Duodenal mucosa (tissue), 2 donors: ENCODE measurements around the gene RAB7A.
A peak's percentile ranks its signal among the peaks of the same experiment; 100 is the strongest.

Experiments used
- H3K27ac ChIP-seq: one replicate; pipeline ENCODE4 v1.7.0; 2013; ENCODE audit warnings: low read depth, low read length
- H3K27me3 ChIP-seq, 2 donors: one replicate each; pipeline ENCODE4 v1.7.0; 2013; ENCODE audit warnings: low read length in 2 of 2, control low read depth in 1 of 2; ENCODE audit not compliant: insufficient read depth in 2 of 2, control insufficient read depth in 1 of 2
- H3K36me3 ChIP-seq, 2 donors: one replicate each; pipeline ENCODE4 v1.7.0; 2013; ENCODE audit warnings: low read length in 2 of 2, control low read depth in 1 of 2; ENCODE audit not compliant: insufficient read depth in 2 of 2, control insufficient read depth in 1 of 2
- H3K4me1 ChIP-seq, 2 donors: one replicate each; pipeline ENCODE4 v1.7.0; 2013; ENCODE audit warnings: low read length in 2 of 2, control low read depth in 1 of 2; ENCODE audit not compliant: insufficient read depth in 2 of 2, control insufficient read depth in 1 of 2
- H3K4me3 ChIP-seq, 2 donors: one replicate each; pipeline ENCODE4 v1.7.0; 2013; ENCODE audit warnings: low read length in 2 of 2, low read depth in 1 of 2
- H3K9ac ChIP-seq, 2 donors: one replicate each; pipeline ENCODE4 v1.7.0; 2013; ENCODE audit warnings: low read length in 2 of 2, low read depth in 1 of 2
- H3K9me3 ChIP-seq, 2 donors: one replicate each; pipeline ENCODE4 v1.7.0; 2013; ENCODE audit warnings: low read length in 2 of 2, control low read depth in 1 of 2; ENCODE audit not compliant: control insufficient read depth in 1 of 2

RAB7A gene

DNA sequence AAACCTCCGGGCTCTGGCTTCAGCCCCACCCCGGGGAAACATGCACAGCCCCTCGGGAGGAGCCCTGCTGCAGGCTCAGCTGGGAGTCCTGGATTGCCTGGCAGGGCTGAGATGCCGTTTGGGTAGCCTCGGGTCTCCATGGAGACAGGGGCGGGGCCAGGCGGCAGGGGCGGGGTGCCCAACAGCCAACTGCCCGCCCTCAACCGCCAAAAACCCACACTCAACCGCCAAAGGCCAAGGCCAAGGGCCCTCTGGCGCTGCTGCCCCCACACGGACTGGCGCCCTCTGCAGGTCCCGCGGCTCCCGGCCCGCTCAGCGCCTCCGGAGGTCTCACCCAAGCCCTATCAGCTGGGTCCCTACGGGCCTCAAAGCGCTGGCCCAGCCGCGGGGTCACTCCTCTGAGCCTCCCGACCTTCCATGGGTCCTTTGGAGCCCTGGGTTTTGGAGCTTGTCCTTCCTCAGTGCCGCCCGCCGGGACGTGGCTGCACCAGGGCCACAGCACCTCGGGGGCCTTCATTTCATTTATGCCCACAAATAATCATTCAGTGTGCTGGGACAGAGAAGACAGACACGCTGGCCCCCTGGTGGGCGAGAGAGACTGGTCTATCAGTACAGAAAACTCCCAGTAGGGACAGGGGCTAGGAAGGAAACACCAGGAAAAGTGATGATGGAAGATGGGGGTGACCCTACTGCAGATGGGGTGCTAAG is 119.9 kb downstream of the RAB7A start:
- Histone ChIP-seq H3K9ac (peak overlapping the region; percentile 23 to 25), H3K4me3 (peak overlapping the region; percentile 54 to 63), H3K4me1 (peaks cover 6 to 13% of the 10 kb centered on the region in 2 donors), H3K9me3 (no peaks in the 10 kb centered on the region), H3K27ac (no peak overlapping the region), H3K36me3 (no peaks in the 10 kb centered on the region), H3K27me3 (no peaks in the 10 kb centered on the region)

DNA sequence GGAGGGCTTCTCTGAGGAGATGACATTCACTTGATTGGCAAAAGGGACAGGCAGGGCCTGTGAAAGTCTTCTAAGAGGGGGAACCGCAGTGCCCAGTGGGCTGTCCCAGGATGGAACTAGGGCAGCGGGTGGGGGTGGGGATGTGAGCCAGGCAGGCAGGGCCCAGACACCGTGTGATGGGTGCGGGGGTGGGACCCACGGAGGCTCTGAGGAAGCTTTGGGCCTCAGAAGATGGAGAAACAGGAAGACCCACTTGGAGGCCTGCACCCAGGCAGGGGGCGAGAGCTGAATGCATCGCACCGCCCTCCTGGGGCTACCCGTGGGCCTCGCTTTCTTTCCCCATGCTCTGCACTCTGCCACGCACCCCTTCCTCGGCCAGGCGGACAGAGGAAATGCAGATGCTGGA is 120.5 kb downstream of the RAB7A start:
- Histone ChIP-seq H3K4me3 (peak overlapping the region in 1 of 2 donors; percentile 54), H3K27me3 (no peaks in the 10 kb centered on the region), H3K4me1 (peaks cover 6 to 13% of the 10 kb centered on the region in 2 donors), H3K36me3 (no peaks in the 10 kb centered on the region), H3K9me3 (no peaks in the 10 kb centered on the region), H3K27ac (no peak overlapping the region), H3K9ac (no peak overlapping the region)

GRCh38 chr3:128847666-128848370 is 121.8 kb downstream of the RAB7A start:
- Histone ChIP-seq H3K4me3 (no peak overlapping the region), H3K9me3 (no peaks in the 10 kb centered on the region), H3K4me1 (peaks cover 6 to 13% of the 10 kb centered on the region in 2 donors), H3K27me3 (no peaks in the 10 kb centered on the region), H3K27ac (no peak overlapping the region), H3K9ac (no peak overlapping the region), H3K36me3 (no peaks in the 10 kb centered on the region)

DNA sequence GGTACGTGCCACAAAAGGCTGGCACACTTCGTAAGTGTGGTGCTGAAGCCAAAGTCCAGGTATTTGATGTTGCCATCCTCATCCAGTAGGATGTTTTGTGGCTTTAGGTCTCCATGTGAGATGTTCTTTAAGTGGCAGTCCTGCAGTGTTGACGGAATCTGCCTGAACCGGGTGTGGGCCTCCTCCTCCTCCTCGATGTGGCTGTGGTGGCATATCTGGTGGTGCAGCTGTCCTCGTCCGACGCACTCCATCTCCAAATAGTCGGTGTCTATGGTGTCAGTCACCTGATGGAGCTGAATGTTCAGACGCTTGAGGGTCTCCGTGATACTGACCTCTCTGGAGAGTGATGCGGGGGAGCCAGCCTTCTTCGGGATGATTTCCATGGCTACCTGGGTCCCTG is 123.0 kb downstream of the RAB7A start:
- Histone ChIP-seq H3K27me3 (no peaks in the 10 kb centered on the region), H3K27ac (no peak overlapping the region), H3K4me1 (peaks cover 6 to 13% of the 10 kb centered on the region in 2 donors), H3K36me3 (no peaks in the 10 kb centered on the region), H3K4me3 (no peak overlapping the region), H3K9ac (no peak overlapping the region), H3K9me3 (peaks cover 3 to 4% of the 10 kb centered on the region in 2 donors)

GRCh38 chr3:128849911-128850455 is 124.0 kb downstream of the RAB7A start:
- Histone ChIP-seq H3K27ac (no peak overlapping the region), H3K9ac (no peak overlapping the region), H3K4me1 (peaks cover 6 to 10% of the 10 kb centered on the region in 2 donors), H3K4me3 (no peak overlapping the region), H3K27me3 (no peaks in the 10 kb centered on the region), H3K9me3 (peaks cover 10 to 14% of the 10 kb centered on the region in 2 donors), H3K36me3 (no peaks in the 10 kb centered on the region)

- Histone ChIP-seq H3K36me3 (no peaks in the 10 kb centered on the region), H3K4me3 (no peak overlapping the region), H3K4me1 (peaks cover under 1 to 5% of the 10 kb centered on the region in 2 donors)
Measured at GRCh38 chr3:128850544-128850943, 124.6 kb downstream of the RAB7A start.

DNA sequence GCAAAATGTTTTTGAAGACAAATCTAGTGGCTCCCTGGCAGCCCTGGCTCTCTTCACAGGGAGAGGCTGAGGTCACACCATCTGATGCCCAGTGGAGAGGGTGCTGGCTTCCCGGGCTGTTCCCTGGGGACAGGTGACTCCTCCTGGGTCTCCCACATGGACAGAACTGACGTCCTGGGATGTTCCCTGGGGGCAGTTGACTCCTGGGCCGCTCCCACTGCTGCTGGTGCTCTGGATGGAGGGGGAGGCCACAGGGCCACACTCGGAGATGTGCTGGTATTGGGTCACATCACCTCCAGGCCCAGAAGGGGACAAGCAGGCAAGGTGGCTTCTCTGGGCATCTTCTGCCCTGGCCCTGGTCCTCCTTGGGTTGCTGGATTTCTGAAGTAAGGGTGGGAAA is 125.6 kb downstream of the RAB7A start:
- H3K4me3 ChIP-seq = no peak overlapping the region
- H3K27me3 ChIP-seq = no peaks in the 10 kb centered on the region
- H3K4me1 ChIP-seq = no peaks in the 10 kb centered on the region
- no peak overlapping the region for H3K9ac ChIP-seq
- no peaks in the 10 kb centered on the region for H3K36me3 ChIP-seq
- peaks cover 13 to 17% of the 10 kb centered on the region in 2 donors for H3K9me3 ChIP-seq
- H3K27ac ChIP-seq = no peak overlapping the region

More at GRCh38 chr3:128850544-128850943, 124.6 kb downstream of the RAB7A start:
- peaks cover 10 to 17% of the 10 kb centered on the region in 2 donors for H3K9me3 ChIP-seq
- no peak overlapping the region for H3K9ac ChIP-seq
- H3K27ac ChIP-seq = no peak overlapping the region
- no peaks in the 10 kb centered on the region for H3K27me3 ChIP-seq

- H3K4me1 ChIP-seq = no peaks in the 10 kb centered on the region
- no peak overlapping the region for H3K27ac ChIP-seq
- no peak overlapping the region for H3K4me3 ChIP-seq
- no peak overlapping the region for H3K9ac ChIP-seq
- H3K9me3 ChIP-seq = peaks cover 20 to 24% of the 10 kb centered on the region in 2 donors
- no peaks in the 10 kb centered on the region for H3K36me3 ChIP-seq
- H3K27me3 ChIP-seq = no peaks in the 10 kb centered on the region
Measured at GRCh38 chr3:128853826-128854225, 127.8 kb downstream of the RAB7A start.

- Histone ChIP-seq H3K27me3 (no peaks in the 10 kb centered on the region), H3K36me3 (no peaks in the 10 kb centered on the region), H3K9ac (no peak overlapping the region), H3K9me3 (peaks cover 26 to 30% of the 10 kb centered on the region in 2 donors), H3K4me1 (no peaks in the 10 kb centered on the region), H3K4me3 (no peak overlapping the region), H3K27ac (no peak overlapping the region)
Measured at GRCh38 chr3:128854475-128854874, 128.5 kb downstream of the RAB7A start.

- H3K9me3 ChIP-seq = peaks cover 37 to 41% of the 10 kb centered on the region in 2 donors
- no peak overlapping the region for H3K27ac ChIP-seq
- H3K9ac ChIP-seq = no peak overlapping the region
- H3K4me1 ChIP-seq = no peaks in the 10 kb centered on the region
- no peaks in the 10 kb centered on the region for H3K27me3 ChIP-seq
- H3K36me3 ChIP-seq = no peaks in the 10 kb centered on the region
- no peak overlapping the region for H3K4me3 ChIP-seq
Measured at GRCh38 chr3:128855569-128855968, 129.6 kb downstream of the RAB7A start.
